ENCODE results near the gene TLR4.

GRCh38 chr9:117772960-117773359 lies 68.8 kb downstream of the TLR4 start:
- TF ChIP-seq CTCF (IDR thresholded peaks at IDR 0.05; ENCODE audit: poor library complexity, severe bottlenecking) (no peak), POLR2AphosphoS5 (IDR thresholded peaks at IDR 0.05) (no peak), EP300 (conservative IDR thresholded peaks at IDR 0.05; ENCODE audit: poor library complexity, severe bottlenecking) (no peak), TAF1 (IDR thresholded peaks at IDR 0.05; ENCODE audit: low read depth) (no peak), SMC3 (conservative IDR thresholded peaks at IDR 0.05; ENCODE audit: poor library complexity) (no peak)

Measured in neural cell (in vitro differentiated cells).